Measurements from ENCODE around the gene TWIST1. TPM values are rescaled to one million over a fixed set of nuclear protein-coding genes. Genes with fewer than 3 reads are reported as not detected.

The TWIST1 gene
- total RNA-seq, 1 donor = 113 TPM

DNA sequence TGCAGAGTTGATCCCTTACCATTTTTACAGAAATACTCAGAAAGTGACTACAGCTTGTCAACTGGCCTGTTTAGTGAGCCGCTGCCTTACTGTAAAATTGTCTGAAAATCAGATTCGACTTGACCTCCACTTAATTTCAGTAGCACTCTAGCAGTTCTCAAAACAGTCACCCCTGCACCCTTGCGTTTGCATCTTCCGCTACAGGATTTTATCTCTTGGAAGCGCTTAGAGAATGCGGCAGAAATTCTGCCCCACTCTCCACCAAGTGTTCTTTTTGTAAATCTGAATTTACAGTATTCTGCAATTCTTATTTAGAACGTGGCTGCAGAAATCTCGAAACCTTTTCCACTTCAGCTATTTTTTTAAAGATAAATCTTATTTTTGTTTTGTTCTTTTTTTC, 1.9 kb upstream of the TWIST1 start:
- H3K4me3 ChIP-seq (ENCODE audit: insufficient read depth, low read length) = no peak overlapping the region
- H3K36me3 ChIP-seq (ENCODE audit: insufficient read depth, low read length) = no peaks in the 10 kb centered on the region
- H4K20me1 ChIP-seq (ENCODE audit: insufficient read depth, low read length) = peaks cover 9% of the 10 kb centered on the region

DNA sequence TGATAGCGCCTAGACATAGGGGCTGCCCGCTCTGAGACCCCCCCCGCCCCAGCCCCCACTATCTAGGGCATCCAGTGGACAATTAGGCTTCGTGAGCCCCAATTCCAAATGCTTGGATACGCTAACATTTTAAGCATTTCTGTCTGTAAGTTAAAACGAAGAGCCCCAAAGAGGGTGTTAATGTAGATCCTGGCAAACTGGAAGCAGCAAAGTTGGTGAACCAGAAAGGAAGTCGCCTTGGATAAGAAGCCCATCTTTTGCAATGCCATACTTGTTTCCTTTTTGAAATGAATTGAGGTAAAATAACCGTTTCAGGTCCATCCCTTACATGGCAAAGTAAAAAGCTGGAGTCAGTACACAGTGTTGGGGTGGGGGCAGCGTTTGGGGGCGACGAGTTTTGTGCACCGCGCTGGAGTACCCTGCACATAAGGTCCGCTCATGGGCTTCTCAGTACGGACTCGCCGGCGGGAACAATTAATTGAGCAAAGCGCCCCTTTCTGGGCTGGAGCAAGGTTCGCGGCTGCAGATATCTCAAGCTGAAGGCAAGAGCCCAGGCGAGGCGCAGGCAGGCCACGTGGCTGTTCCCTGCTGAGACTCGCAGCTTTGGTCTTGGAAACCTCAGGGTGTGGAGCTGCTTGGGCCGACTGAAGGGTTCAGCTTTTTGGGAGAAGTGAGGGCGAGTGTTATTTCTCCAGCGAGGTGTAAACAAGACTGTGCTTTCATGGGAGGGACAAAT, 1.4 kb upstream of the TWIST1 start:
- Histone ChIP-seq H3K36me3 (ENCODE audit: insufficient read depth, low read length) (no peaks in the 10 kb centered on the region), H3K79me2 (ENCODE audit: insufficient read depth, low read length) (peaks cover 30% of the 10 kb centered on the region), H2AFZ (ENCODE audit: low read length) (no peak overlapping the region), H3K4me1 (ENCODE audit: insufficient read depth, low read length) (peaks cover 14% of the 10 kb centered on the region), H3K4me3 (ENCODE audit: insufficient read depth, low read length) (peak overlapping the region; percentile 95), H4K20me1 (ENCODE audit: insufficient read depth, low read length) (peaks cover 9% of the 10 kb centered on the region), H3K27me3 (ENCODE audit: insufficient read depth, low read length) (no peaks in the 10 kb centered on the region), H3K4me2 (ENCODE audit: insufficient read depth, low read length) (peak overlapping the region; percentile 79), H3K27ac (ENCODE audit: low read depth, low read length) (no peak overlapping the region), H3K9me3 (ENCODE audit: low read depth, low read length) (no peaks in the 10 kb centered on the region)
- DNase-seq (ENCODE audit: insufficient read length, low spot score, missing footprints) = no peak
- TF ChIP-seq, protein P1, sequence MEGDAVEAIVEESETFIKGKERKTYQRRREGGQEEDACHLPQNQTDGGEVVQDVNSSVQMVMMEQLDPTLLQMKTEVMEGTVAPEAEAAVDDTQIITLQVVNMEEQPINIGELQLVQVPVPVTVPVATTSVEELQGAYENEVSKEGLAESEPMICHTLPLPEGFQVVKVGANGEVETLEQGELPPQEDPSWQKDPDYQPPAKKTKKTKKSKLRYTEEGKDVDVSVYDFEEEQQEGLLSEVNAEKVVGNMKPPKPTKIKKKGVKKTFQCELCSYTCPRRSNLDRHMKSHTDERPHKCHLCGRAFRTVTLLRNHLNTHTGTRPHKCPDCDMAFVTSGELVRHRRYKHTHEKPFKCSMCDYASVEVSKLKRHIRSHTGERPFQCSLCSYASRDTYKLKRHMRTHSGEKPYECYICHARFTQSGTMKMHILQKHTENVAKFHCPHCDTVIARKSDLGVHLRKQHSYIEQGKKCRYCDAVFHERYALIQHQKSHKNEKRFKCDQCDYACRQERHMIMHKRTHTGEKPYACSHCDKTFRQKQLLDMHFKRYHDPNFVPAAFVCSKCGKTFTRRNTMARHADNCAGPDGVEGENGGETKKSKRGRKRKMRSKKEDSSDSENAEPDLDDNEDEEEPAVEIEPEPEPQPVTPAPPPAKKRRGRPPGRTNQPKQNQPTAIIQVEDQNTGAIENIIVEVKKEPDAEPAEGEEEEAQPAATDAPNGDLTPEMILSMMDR (IDR thresholded peaks at IDR 0.05; ENCODE audit: extremely low read depth, low read depth, low read length) = no peak

More for the DNA sequence above, 1.9 kb upstream of the TWIST1 start:
- DNase-seq (ENCODE audit: insufficient read length, low spot score, missing footprints) = no peak
- TF ChIP-seq, protein P1 (IDR thresholded peaks at IDR 0.05; ENCODE audit: extremely low read depth, low read depth, low read length) = no peak
- no peaks in the 10 kb centered on the region for H3K9me3 ChIP-seq (ENCODE audit: low read depth, low read length)
- H3K79me2 ChIP-seq (ENCODE audit: insufficient read depth, low read length) = peaks cover 24% of the 10 kb centered on the region
- no peak overlapping the region for H2AFZ ChIP-seq (ENCODE audit: low read length)
- H3K27ac ChIP-seq (ENCODE audit: low read depth, low read length) = no peak overlapping the region
- H3K27me3 ChIP-seq (ENCODE audit: insufficient read depth, low read length) = no peaks in the 10 kb centered on the region
- H3K4me1 ChIP-seq (ENCODE audit: insufficient read depth, low read length) = peaks cover 11% of the 10 kb centered on the region
- no peak overlapping the region for H3K4me2 ChIP-seq (ENCODE audit: insufficient read depth, low read length)

DNA sequence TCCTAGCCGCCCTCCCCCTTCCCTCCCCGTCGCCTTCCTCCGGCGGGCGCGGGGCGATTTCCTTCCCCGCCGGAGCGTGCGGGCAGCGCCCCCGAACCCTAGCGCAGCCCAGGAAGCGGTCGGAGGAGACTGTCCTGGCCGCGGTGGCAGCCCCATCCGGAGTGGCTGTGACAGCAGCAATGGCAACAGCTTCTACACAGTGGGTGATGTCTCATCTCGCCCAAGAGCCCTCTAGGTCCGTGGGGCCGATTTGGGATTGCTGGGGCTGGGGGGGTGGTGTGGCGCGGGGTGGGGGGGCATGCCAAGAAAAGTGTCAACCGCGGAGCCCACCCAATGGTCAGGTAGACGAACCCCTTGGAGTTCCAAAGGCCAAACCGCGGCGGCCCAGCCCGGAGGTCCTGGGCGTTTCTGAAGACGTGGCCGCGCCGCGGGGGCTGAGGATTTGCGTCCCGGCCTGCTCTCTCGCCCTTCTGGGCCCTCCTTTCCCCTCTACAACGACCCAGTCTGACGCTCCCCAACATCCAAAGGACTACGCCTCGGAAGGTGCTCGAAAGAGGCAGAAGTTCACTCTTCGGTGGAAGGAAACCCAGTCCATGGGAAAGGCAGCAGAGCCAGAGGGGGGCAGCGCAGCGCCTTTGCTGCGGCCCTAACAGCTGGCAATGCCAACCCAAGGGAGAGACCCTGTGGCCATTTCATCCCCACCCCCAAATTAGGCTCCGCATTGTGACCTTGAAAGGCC, 603 bp upstream of the TWIST1 start:
- no peaks in the 10 kb centered on the region for H3K9me3 ChIP-seq (ENCODE audit: low read depth, low read length)
- H3K27me3 ChIP-seq (ENCODE audit: insufficient read depth, low read length) = no peaks in the 10 kb centered on the region
- no peaks in the 10 kb centered on the region for H3K36me3 ChIP-seq (ENCODE audit: insufficient read depth, low read length)
- H3K4me3 ChIP-seq (ENCODE audit: insufficient read depth, low read length) = peak overlapping the region; percentile 95
- peak overlapping the region; percentile 79 for H3K4me2 ChIP-seq (ENCODE audit: insufficient read depth, low read length)
- H3K79me2 ChIP-seq (ENCODE audit: insufficient read depth, low read length) = peaks cover 37% of the 10 kb centered on the region
- H4K20me1 ChIP-seq (ENCODE audit: insufficient read depth, low read length) = peaks cover 9% of the 10 kb centered on the region
- H2AFZ ChIP-seq (ENCODE audit: low read length) = peak overlapping the region; percentile 91
- DNase-seq (ENCODE audit: insufficient read length, low spot score, missing footprints) = peak; percentile 92
- peak overlapping the region; percentile 63 for H3K27ac ChIP-seq (ENCODE audit: low read depth, low read length)
- TF ChIP-seq, protein P1 (IDR thresholded peaks at IDR 0.05; ENCODE audit: extremely low read depth, low read depth, low read length) = peak; percentile 36
- peaks cover 22% of the 10 kb centered on the region for H3K4me1 ChIP-seq (ENCODE audit: insufficient read depth, low read length)

Measured in osteoblast (primary cell).